Measurements from ENCODE around the gene MYO7B.

The MYO7B gene

DNA sequence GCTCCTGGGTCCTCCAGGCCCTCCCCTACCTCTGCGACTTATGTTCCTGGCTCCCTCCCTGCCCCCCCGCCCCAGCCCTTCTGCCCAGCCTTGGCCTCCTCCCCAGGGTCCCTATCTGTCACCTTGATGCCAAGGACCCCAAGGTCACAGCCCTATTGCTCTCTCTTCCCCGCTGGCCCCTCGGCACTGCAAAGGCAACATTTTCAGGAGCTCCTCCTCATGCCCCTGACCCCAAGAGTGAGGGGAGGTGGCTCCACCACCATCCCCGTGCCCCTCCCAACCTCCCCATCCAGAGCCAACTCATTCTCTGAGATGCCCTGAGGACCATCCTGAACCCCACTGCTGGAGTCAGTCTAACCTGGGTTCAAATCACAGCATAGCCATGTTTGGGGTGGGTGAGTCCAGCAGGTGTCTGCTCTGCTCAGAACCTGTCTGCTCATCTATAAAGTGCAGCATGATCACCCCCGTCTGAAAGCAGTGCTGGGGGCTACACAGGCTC is 128.1 kb downstream of the MYO7B start:
- no peak for DNase-seq (ENCODE audit: low read depth in 2 of 2)

DNA sequence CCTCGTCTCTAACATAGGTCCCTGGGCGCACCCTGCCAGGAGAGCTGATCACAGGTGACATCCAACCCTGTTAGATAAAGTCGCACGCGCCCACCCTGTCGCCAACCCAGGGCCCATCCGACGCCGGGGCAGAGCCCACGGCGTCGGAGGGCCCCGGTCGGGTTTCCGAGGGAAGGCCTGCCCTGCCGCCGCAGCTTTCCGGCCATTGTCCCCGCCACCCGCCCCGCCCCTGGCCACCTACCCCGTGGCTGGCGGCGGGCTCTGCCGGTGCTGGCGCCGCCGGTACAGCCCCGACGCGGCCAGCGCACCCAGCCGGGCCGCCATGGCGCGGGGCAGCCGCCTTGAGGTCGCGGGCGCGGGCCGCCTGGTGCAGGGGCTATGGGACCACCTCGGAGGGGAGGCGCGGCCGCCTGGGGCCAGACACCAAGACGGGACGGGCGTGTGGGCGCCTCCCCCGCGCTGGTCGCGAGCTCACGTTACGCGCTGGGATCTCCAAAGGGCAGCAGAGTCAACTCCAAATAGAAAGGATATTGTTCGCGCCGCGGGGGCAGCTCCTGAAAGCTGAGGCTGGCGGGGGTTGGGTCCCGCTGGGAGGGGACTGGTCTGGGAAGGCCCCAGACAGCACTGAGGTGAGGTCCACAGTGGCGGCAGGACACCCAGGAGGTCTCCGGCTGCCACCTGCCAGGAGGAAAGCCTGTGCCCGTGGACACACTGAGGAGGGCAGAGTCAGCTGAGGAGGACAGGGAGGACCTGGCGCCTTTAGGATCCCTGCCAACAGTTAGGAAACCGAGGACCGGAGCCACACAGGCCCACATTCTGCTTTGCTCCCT is 128.8 kb downstream of the MYO7B start:
- no peak for DNase-seq (ENCODE audit: low read depth in 2 of 2)

DNA sequence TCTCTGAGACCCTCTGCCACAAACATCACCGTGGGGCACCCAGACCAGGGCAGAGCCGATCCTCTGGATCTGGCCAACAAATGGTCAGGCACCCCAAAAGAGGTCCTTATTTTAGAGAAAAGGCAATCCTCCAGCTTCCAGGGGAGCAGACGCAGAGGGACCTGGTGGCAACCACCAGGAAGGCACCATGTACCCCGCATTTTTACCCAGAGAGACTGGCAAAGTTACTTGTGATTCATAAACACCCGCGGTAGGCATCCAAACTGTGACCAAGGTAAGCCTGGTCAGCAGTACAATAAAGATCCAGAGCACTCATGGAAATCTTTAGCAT is 129.4 kb downstream of the MYO7B start:
- no peak for DNase-seq (ENCODE audit: low read depth in 2 of 2)

DNA sequence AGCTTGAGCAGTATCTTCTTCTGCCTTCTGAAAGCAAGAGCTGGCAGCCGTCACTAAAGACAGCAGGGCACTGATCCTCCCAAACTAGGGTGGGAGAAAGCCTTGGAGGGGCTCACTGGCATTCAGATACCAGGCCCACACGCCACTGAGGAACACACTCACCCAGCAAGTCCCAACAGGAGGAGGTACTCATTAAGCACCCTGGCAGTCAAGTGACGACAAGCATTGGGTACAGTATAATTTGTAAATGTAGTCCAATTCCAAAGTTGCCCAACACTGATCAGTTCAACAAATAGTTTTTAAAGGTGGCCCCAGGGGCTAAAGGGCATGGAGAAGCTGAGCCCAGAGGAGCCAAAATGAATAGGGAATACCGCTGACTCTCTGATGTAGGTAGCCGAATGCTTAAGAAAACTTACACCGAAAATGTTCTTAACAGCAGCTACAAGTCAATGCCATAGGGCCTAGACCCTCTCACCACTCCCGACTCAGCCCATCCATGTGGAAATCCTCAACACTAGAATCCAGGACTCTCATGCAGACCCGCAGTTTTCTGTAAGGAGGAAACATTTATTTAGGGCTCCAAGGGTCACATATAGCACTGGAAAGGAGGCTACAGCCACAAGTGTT is 129.9 kb downstream of the MYO7B start:
- DNase-seq (ENCODE audit: low read depth in 2 of 2) = no peak

- DNase-seq (ENCODE audit: low read depth in 2 of 2) = no peak
Observed at GRCh38 chr2:127669056-127669455, 133.6 kb downstream of the MYO7B start.

GRCh38 chr2:127670055-127670956 is 134.8 kb downstream of the MYO7B start:
- DNase-seq (ENCODE audit: low read depth in 2 of 2) = no peak

- DNase-seq (ENCODE audit: low read depth in 2 of 2) = no peak
Observed at GRCh38 chr2:127670957-127671290, 135.4 kb downstream of the MYO7B start.

DNA sequence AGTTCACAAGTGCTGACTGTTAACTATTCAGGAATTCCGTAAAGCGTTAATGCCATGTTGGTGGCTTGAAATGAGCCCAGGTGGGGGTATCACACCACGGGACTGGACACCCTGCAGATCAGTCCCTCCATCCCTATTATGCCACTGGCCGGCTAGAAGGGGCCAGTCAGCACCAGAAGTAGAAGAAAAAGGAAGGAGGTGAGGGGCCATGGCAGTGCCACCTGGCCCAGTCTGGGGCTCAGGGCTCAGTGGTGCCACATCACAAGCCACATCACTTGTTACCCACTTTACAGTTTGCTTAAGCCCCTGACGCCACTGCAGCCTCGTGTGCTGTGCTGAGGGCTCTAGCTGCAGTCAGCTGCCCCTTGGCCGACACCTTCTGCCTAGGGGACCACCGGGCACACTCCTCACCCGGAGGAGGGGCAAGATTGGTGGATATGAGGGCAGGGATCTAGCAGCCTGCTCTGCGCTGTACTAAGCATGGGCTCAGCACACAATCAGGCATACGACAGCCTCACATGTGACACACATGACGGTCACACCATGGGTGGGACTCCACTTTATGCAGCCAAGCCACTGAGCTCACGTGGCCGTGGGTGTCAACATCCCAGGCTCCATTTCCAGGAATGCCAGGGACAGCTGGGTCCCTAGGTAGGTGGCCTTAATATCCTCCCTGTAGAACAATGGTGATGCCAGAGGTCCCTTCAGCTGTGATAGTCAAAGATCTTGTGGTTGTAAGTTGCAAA is 136.2 kb downstream of the MYO7B start:
- DNase-seq (ENCODE audit: low read depth in 2 of 2) = no peak

GRCh38 chr2:127672341-127673224 is 137.1 kb downstream of the MYO7B start:
- DNase-seq (ENCODE audit: low read depth in 2 of 2) = no peak

DNA sequence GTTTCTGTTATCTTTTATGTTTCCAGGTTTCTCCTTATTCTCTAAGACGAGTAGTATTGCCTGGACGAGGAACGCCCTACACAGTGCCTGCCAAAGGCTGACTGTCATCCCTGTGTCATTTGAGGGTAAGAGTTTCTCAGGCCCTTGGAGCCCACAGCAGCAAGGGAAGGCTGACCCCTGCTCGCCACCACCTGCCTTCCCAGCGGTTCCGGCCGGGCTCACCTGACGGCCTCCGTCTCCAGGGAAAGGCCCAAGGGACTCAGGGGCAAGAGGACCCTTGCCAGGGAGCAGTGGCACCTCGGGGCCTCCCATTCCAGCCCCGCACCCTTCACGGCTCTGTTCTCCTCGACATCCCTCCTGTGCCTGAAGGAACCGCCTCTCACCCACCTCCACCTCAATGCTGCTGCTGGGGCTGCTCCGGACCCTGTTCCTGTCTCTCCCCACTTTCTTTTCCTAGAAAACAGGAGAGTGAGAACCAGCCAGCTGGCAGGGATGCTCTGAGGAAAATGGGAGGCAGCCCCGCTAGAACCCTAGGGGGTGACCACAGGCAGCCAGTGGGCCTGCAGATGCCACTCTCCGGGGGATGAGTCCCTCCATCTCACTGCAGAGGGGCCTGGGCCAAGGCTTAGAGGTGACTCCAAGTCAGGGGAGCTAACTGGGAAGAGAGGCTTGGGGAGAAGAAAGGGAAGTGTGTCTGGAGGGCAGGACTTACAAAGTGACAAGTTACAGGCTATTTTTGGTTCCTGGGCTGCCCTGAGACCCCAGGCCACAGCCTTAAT is 138.0 kb downstream of the MYO7B start:
- no peak for DNase-seq (ENCODE audit: low read depth in 2 of 2)

DNA sequence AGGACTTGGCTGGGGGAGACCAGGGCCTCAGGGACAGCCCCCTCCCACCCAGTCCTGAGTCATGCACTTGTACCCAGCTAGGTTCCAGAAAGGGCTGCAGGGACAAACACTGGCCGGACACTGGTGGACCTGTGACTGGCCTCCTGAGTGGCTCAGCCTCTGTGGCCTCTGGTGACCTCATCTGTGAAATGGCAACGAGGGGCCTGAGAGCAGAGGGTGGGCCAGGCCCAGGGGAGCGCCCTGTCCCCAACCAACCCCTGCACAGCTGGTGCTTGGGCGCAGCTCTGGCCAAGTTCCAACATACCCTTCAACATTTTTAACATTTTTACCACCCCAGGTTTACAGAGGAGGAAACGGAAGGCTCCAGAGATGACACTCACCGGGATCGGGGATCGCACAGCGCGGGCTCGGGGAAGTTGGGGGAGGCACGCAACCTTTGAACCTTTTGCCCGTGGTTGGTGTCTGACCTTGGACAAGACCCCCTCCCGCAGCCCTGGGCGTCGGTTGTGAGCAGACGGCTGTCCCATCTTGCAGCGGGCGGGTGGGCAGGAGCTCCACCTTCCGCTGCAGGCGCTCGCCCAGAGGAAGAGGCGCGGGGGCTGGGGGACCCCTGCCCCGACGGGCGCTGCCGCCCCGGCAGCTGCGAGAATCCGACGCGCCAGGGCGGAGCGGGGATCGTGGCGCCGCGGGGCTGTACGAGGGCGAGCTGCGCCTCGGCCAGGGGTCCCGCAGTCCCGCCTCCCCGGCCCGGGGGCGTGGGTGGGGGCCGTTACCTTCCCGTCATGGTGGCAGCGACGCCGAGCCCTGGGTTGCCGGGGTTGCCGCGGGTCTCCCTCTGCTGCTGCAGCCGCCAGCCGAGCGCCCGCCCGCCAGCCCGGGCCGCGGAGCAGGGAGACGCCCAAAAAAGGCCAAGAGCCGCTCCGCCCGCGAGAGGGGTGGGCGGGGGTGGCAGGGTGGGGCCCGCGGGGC is 139.0 kb downstream of the MYO7B start:
- DNase-seq (ENCODE audit: low read depth in 2 of 2) = no peak

DNA sequence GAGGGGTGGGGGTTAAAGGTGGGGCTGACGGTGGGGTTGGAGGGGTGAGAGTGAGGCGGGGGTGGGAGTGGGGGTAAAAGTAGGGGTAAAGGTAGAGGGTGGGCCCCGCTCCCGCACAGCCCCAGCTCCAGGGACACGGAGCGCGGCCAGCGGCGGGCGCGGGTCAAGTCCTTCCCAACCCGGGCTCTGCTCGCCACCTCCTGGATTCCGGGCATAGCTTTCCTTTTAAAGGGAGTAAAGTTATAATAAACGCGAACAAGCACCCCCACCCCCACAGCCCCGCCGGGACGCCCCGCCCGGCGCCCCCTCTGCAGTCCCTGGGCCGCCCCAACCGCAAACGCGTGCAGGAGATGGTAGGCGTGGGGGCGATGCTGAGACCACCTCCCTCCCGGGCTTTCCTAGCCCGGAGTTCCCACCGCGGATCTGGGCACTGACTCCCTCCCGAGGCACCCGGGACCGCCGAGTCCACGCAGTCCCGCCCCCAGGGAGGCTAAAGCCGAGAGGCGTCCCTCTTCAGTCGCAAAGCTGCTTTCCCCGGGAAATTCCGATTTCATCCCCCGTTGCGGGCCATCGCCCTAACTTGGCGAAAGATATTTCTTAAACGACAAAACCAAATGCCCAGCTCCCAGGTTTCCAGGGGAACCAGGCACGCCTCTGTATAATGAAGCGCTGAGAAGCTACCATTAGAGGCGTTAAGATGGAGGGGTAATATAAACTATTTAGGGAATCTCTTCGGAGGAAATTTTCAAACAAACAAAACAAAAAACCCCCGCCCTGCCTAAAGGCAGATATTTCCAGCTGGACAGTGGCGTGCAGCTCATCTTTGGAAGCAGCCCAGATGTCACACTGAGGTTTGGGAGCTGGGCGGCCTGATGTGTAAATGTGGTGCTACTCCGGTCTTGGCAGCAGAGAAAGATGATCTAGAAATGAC is 140.1 kb downstream of the MYO7B start, which contains the start of gene LIMS2:
Gene LIMS2, minus strand, starts transcription at position 200 of the 931 bp plus-strand sequence. CDS start 506 bp downstream, outside the sequence.
- no peak for DNase-seq (ENCODE audit: low read depth in 2 of 2)

GRCh38 chr2:127676906-127677305 is 141.4 kb downstream of the MYO7B start:
- DNase-seq (ENCODE audit: low read depth in 2 of 2) = no peak

- no peak for DNase-seq (ENCODE audit: low read depth in 2 of 2)
Observed at GRCh38 chr2:127678531-127678930, 143.0 kb downstream of the MYO7B start.

GRCh38 chr2:127678991-127679390 is 143.5 kb downstream of the MYO7B start:
- DNase-seq (ENCODE audit: low read depth in 2 of 2) = no peak

GRCh38 chr2:127679680-127680361 is 144.3 kb downstream of the MYO7B start:
- no peak for DNase-seq (ENCODE audit: low read depth in 2 of 2)
